Measurements from ENCODE around the gene LRMDA.

DNA sequence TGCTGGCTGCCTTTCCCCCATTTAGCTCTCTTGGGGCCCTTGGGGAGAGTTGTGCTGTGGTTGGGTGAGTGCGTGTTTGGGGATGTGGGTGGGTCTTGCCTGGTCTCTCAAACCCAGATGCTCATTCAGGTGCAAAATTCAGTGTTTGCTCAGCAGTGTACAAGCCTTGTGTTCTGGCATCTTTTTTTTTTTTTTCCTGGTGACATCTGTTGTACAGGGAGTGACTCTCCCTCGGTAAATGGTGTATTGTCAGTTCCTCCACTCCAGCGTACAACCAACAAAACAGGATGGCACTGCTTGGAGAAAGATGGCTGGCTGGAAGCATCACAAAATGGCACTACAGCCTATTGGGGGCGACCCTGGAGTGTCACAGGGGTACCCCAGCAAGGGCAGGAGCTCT lies 75.5 kb downstream of the LRMDA start:
- TF ChIP-seq, protein P1, sequence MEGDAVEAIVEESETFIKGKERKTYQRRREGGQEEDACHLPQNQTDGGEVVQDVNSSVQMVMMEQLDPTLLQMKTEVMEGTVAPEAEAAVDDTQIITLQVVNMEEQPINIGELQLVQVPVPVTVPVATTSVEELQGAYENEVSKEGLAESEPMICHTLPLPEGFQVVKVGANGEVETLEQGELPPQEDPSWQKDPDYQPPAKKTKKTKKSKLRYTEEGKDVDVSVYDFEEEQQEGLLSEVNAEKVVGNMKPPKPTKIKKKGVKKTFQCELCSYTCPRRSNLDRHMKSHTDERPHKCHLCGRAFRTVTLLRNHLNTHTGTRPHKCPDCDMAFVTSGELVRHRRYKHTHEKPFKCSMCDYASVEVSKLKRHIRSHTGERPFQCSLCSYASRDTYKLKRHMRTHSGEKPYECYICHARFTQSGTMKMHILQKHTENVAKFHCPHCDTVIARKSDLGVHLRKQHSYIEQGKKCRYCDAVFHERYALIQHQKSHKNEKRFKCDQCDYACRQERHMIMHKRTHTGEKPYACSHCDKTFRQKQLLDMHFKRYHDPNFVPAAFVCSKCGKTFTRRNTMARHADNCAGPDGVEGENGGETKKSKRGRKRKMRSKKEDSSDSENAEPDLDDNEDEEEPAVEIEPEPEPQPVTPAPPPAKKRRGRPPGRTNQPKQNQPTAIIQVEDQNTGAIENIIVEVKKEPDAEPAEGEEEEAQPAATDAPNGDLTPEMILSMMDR (conservative IDR thresholded peaks at IDR 0.05; ENCODE audit: low read length): no peak
- no peak for TF ChIP-seq EZH2phosphoT487 (IDR thresholded peaks at IDR 0.05; ENCODE audit: borderline replicate concordance, low read depth, low read length)

Measured in OCI-LY7 (cell line).